PC-3 (cell line): ENCODE data around the gene PSMC6. TPM values are rescaled to one million over a fixed set of nuclear protein-coding genes. Genes with fewer than 3 reads are reported as not detected.

Source experiments
- ATAC-seq: fragments of 200-7000 bp; cut with Tn5 transposase; 2 replicates; pipeline ENCODE4 v1.9.1; 2020; ENCODE audit warnings: mild to moderate bottlenecking, moderate library complexity
- BruUV-seq: library from RNA; stranded (reverse); fragments of 400-500 nt; replicated peaks from 2 replicates; lab custom pipeline; 2021; lab: Mats Ljungman, UMichigan
- CTCF ChIA-PET: fragments of 300-600 bp; sonication (Branson Sonifier 250); formaldehyde crosslinking; loops from one replicate; lab custom pipeline; 2022; ENCODE audit warnings: antibody characterized with exemption; lab: Charles Lee
- POLR2A ChIA-PET: fragments of 300-600 bp; sonication (Branson Sonifier 250); formaldehyde crosslinking; loops from one replicate; lab custom pipeline; 2022; ENCODE audit warnings: antibody characterized with exemption; ENCODE audit not compliant: unreplicated experiment; lab: Charles Lee
- DNase-seq: peaks from one replicate; pipeline ENCODE4 v3.0.0-alpha.2; 2015
- H2AFZ ChIP-seq: fragments of 300-600 bp; sonication (generic); 2 replicates; pipeline ENCODE4 v1.6.0; 2016; ENCODE audit warnings: antibody characterized with exemption, low read length
- H3F3A ChIP-seq: fragments of 300-600 bp; sonication (generic); one replicate; pipeline ENCODE4 v1.6.0; 2017; ENCODE audit warnings: antibody characterized with exemption, low read length, control low read depth, mild to moderate bottlenecking; ENCODE audit not compliant: unreplicated experiment
- H3K27ac ChIP-seq: fragments of 300-600 bp; sonication (generic); 2 replicates; pipeline ENCODE4 v1.5.1; 2016; ENCODE audit warnings: mild to moderate bottlenecking, low read length
- H3K27me3 ChIP-seq: fragments of 300-600 bp; sonication (generic); 2 replicates; pipeline ENCODE4 v1.6.1; 2016; ENCODE audit warnings: low read length, mixed read lengths
- H3K36me3 ChIP-seq: fragments of 300-600 bp; sonication (generic); 2 replicates; pipeline ENCODE4 v1.6.1; 2016; ENCODE audit warnings: low read depth, mixed run types, low read length, mixed read lengths
- H3K4me1 ChIP-seq: fragments of 300-600 bp; sonication (generic); 2 replicates; pipeline ENCODE4 v1.5.1; 2016; ENCODE audit warnings: low read length; ENCODE audit not compliant: insufficient read depth
- H3K4me2 ChIP-seq: fragments of 300-600 bp; sonication (generic); 2 replicates; pipeline ENCODE4 v1.6.0; 2016; ENCODE audit warnings: low read length
- H3K4me3 ChIP-seq: fragments of 300-600 bp; sonication (generic); 2 replicates; pipeline ENCODE4 v1.5.1; 2016; ENCODE audit warnings: mild to moderate bottlenecking, low read length, mixed read lengths
- H3K79me2 ChIP-seq: fragments of 300-600 bp; sonication (generic); 2 replicates; pipeline ENCODE4 v1.6.1; 2017; ENCODE audit warnings: low read length, mixed read lengths
- H3K9ac ChIP-seq: fragments of 300-600 bp; sonication (generic); 2 replicates; pipeline ENCODE4 v1.6.0; 2016; ENCODE audit warnings: mild to moderate bottlenecking, low read length
- H3K9me2 ChIP-seq: fragments of 300-600 bp; sonication (generic); replicated peaks from 2 replicates; pipeline ENCODE4 v1.6.1; 2016; ENCODE audit warnings: mixed run types, low read length, mixed read lengths
- H3K9me3 ChIP-seq: fragments of 300-600 bp; sonication (generic); 2 replicates; pipeline ENCODE4 v1.6.1; 2016; ENCODE audit warnings: low read length, mixed read lengths
- H4K20me1 ChIP-seq: fragments of 300-600 bp; sonication (generic); 2 replicates; pipeline ENCODE4 v1.6.1; 2016; ENCODE audit warnings: low read length, mixed read lengths
- EZH2 ChIP-seq: fragments of 300-600 bp; sonication (generic); IDR thresholded peaks from one replicate; pipeline ENCODE4 v1.6.1; 2017; ENCODE audit warnings: antibody characterized with exemption, mild to moderate bottlenecking, low read length; ENCODE audit not compliant: unreplicated experiment
- EZH2phosphoT487 ChIP-seq: fragments of 300-600 bp; sonication (generic); IDR thresholded peaks from 2 replicates; pipeline ENCODE4 v1.6.1; 2018; ENCODE audit warnings: mild to moderate bottlenecking, antibody characterized with exemption, low read length, borderline replicate concordance
- intact Hi-C: fragments of 100-400 bp; cut with micrococcal nuclease; formaldehyde crosslinking; loops from 2 replicates; pipeline ENCODE4 v1.9.0; 2023
- total RNA-seq: library from RNA; depleted of rRNA; stranded (reverse); fragments of >200 nt; gene quantifications from 2 replicates; pipeline ENCODE4 v1.2.3, GENCODE V29; 2014
- TF ChIP-seq, protein P1 (sequence below): fragments of 300-600 bp; sonication (generic); conservative IDR thresholded peaks from 2 replicates; pipeline ENCODE4 v1.5.1; 2017; ENCODE audit warnings: antibody characterized with exemption, low read depth, mild to moderate bottlenecking, low read length

The PSMC6 gene
- total RNA-seq, 1 experiment from 2014 or later = 232 TPM

DNA sequence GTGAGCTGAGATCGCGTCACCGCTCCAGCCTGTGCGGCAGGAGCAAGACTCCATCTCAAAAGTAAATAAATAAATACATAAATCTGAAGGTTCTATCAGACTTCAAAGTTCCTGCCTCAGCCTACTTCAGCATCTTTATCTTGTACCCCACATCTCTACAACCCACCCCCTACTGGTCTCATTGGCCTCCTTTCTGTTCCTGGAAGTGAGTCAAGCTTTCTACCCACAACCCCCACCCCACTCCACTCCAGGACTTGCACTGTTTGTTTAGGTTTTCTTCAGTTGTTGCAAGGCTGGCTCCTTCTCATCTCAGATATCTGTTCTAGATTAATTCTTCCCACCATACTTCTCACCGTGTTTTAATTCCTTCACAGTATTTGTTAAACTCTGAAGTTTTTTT lies 714 bp upstream of the PSMC6 start:
- ATAC-seq = peak; percentile 20
- TF ChIP-seq EZH2 (no peak), EZH2phosphoT487 (no peak)
- TF ChIP-seq, protein P1, sequence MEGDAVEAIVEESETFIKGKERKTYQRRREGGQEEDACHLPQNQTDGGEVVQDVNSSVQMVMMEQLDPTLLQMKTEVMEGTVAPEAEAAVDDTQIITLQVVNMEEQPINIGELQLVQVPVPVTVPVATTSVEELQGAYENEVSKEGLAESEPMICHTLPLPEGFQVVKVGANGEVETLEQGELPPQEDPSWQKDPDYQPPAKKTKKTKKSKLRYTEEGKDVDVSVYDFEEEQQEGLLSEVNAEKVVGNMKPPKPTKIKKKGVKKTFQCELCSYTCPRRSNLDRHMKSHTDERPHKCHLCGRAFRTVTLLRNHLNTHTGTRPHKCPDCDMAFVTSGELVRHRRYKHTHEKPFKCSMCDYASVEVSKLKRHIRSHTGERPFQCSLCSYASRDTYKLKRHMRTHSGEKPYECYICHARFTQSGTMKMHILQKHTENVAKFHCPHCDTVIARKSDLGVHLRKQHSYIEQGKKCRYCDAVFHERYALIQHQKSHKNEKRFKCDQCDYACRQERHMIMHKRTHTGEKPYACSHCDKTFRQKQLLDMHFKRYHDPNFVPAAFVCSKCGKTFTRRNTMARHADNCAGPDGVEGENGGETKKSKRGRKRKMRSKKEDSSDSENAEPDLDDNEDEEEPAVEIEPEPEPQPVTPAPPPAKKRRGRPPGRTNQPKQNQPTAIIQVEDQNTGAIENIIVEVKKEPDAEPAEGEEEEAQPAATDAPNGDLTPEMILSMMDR = no peak
- ChIA-PET CTCF (no interaction called here), POLR2A (no interaction called here)
- Histone ChIP-seq H3F3A (peaks cover 3% of the 10 kb centered on the region), H3K79me2 (peaks cover 43% of the 10 kb centered on the region), H3K36me3 (peaks cover 28% of the 10 kb centered on the region), H3K4me3 (peak overlapping the region; percentile 97), H3K4me1 (peaks cover 54% of the 10 kb centered on the region), H3K27ac (peak overlapping the region; percentile 76), H3K27me3 (no peaks in the 10 kb centered on the region), H3K9me2 (no peaks in the 10 kb centered on the region), H3K4me2 (peak overlapping the region; percentile 85), H3K9me3 (no peaks in the 10 kb centered on the region), H4K20me1 (peaks cover 27% of the 10 kb centered on the region), H3K9ac (peak overlapping the region; percentile 99), H2AFZ (peak overlapping the region; percentile 81)
- DNase-seq = peak; percentile 56
- BruUV-seq = no TSS peak
- intact Hi-C loops = loop anchor here (2.0 kb wide), 1 partner anchor 15 kb away; no protein-coding TSS in a partner anchor

DNA sequence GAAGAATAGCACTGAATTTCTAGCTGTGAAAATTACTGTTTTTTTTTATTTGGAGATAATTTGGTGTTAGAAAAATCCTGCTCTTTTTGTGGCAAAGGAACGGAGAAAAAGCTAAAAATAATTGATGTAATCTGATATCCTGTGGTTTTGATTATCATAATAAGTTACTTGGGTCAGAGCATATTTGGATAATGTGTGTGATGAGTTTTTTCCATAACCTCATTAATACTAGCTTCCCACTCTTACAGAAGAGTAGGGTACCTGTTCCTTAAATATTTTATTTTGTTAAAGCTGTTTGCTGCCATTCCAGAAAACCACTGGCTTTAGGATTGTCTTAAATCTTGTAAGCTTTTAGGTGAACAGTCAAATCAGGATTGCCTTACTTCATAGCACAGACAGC lies 4.7 kb downstream of the PSMC6 start:
- ChIA-PET CTCF (no interaction called here), POLR2A (no interaction called here)
- Histone ChIP-seq H3K9me3 (no peaks in the 10 kb centered on the region), H3F3A (no peaks in the 10 kb centered on the region), H3K36me3 (peaks cover 76% of the 10 kb centered on the region), H3K9me2 (no peaks in the 10 kb centered on the region), H3K27me3 (no peaks in the 10 kb centered on the region), H2AFZ (no peak overlapping the region), H3K9ac (no peak overlapping the region), H3K79me2 (peaks cover 73% of the 10 kb centered on the region), H3K4me2 (no peak overlapping the region), H4K20me1 (peaks cover 27% of the 10 kb centered on the region), H3K27ac (no peak overlapping the region), H3K4me3 (no peak overlapping the region), H3K4me1 (peaks cover 25% of the 10 kb centered on the region)
- ATAC-seq (no peak), DNase-seq (no peak)
- TF ChIP-seq, protein P1 = no peak
- TF ChIP-seq EZH2 = no peak
- no peak for TF ChIP-seq EZH2phosphoT487
- intact Hi-C loops = no loop called here
- no TSS peak for BruUV-seq

DNA sequence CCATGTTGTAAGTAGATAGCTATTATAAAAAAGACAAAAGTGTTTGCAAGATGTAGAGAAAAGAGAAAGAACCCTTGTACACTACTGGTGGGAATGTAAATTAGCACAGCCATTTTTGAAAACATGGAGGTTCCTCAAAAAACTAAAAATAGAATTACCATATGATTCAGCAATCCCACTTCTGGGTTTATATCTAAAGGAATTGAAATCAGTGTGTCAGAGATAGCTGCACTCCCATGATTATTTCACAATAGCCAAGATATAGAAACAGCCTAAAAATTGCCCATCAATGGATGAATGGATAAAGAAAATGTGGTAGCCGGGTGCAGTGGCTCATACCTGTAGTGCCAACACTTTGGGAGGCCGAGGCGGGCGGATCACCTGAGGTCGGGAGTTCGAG lies 9.2 kb downstream of the PSMC6 start:
- Histone ChIP-seq H3K4me1 (no peaks in the 10 kb centered on the region), H3F3A (peaks cover 6% of the 10 kb centered on the region), H3K4me2 (no peak overlapping the region), H3K79me2 (peaks cover 38% of the 10 kb centered on the region), H3K27me3 (no peaks in the 10 kb centered on the region), H3K27ac (no peak overlapping the region), H3K36me3 (peaks cover 84% of the 10 kb centered on the region), H3K9me2 (no peaks in the 10 kb centered on the region), H4K20me1 (no peaks in the 10 kb centered on the region), H3K9me3 (no peaks in the 10 kb centered on the region), H3K9ac (no peak overlapping the region), H2AFZ (no peak overlapping the region), H3K4me3 (no peak overlapping the region)
- BruUV-seq = no TSS peak
- DNase-seq (no peak), ATAC-seq (no peak)
- POLR2A ChIA-PET = no interaction called here
- intact Hi-C loops = no loop called here
- CTCF ChIA-PET = no interaction called here
- TF ChIP-seq, protein P1 = no peak
- no peak for TF ChIP-seq EZH2
- TF ChIP-seq EZH2phosphoT487 = no peak
